GM12801 (cell line): ENCODE measurements around the gene ACO1.

Source experiments
- CTCF ChIP-seq: IDR thresholded peaks from one replicate; pipeline ENCODE4 v1.5.1; 2011; ENCODE audit warnings: control low read depth; ENCODE audit not compliant: insufficient read length; ENCODE audit errors: extremely low read depth

ACO1 gene

GRCh38 chr9:32463500-32464293 lies 79.3 kb downstream of the ACO1 start:
- no peak for TF ChIP-seq CTCF

- TF ChIP-seq CTCF: no peak
These were observed 84.3 kb downstream of the ACO1 start for GRCh38 chr9:32468740-32469139.

- TF ChIP-seq CTCF: no peak
These were observed 87.9 kb downstream of the ACO1 start for GRCh38 chr9:32472344-32472743.

GRCh38 chr9:32483343-32483742 lies 98.9 kb downstream of the ACO1 start:
- TF ChIP-seq CTCF: no peak

- TF ChIP-seq CTCF: no peak
These were observed 102.6 kb downstream of the ACO1 start for GRCh38 chr9:32486839-32487562.

- TF ChIP-seq CTCF: no peak
These were observed 103.5 kb downstream of the ACO1 start for GRCh38 chr9:32487981-32488380.

GRCh38 chr9:32490601-32491000 lies 106.2 kb downstream of the ACO1 start:
- TF ChIP-seq CTCF: no peak
